ENCODE measurements around the gene RPS6KA6. TPM values are rescaled to one million over a fixed set of nuclear protein-coding genes. Genes with fewer than 3 reads are reported as not detected.

The RPS6KA6 gene
- total and polyA plus RNA-seq, 12 donors = 0.91 to 6.3 (median 4.3) TPM

- Histone ChIP-seq H3K36me3 (replicated peaks in 1 of 2) (no peaks in the 10 kb centered on the region), H3K27ac (no peak overlapping the region), H3K4me3 (no peak overlapping the region), H3K9me3 (replicated peaks in 1 of 3) (no peaks in the 10 kb centered on the region), H3K27me3 (peaks cover 9% of the 10 kb centered on the region), H3K4me1 (replicated peaks in 1 of 2) (no peaks in the 10 kb centered on the region)
- 20 to 52% (median 40%) methylated on average over 1 of the region's 1 CpG for WGBS, 4 donors
- no peak for DNase-seq
- intact Hi-C loops (cut with DNase I) = no loop called here
- TF ChIP-seq CTCF (IDR thresholded peaks at IDR 0.05) = no peak
- TF ChIP-seq POLR2A (IDR thresholded peaks at IDR 0.05) = no peak
These were observed 31.6 kb upstream of the RPS6KA6 start for GRCh38 chrX:84219551-84219950.

- Histone ChIP-seq H3K9me3 (replicated peaks in 1 of 3) (no peaks in the 10 kb centered on the region), H3K4me3 (no peak overlapping the region), H3K36me3 (replicated peaks in 1 of 2) (no peaks in the 10 kb centered on the region), H3K27me3 (peaks cover 9% of the 10 kb centered on the region), H3K27ac (no peak overlapping the region), H3K4me1 (replicated peaks in 1 of 2) (no peaks in the 10 kb centered on the region)
- intact Hi-C loops (cut with DNase I) = no loop called here
- no peak for TF ChIP-seq POLR2A (IDR thresholded peaks at IDR 0.05)
- TF ChIP-seq CTCF (IDR thresholded peaks at IDR 0.05) = no peak
- WGBS, 4 donors = 66 to 79% (median 73%) methylated on average over 1 of the region's 1 CpG
- DNase-seq = no peak
These were observed 30.7 kb upstream of the RPS6KA6 start for GRCh38 chrX:84218726-84219125.

- Histone ChIP-seq H3K4me1 (replicated peaks in 1 of 2) (no peaks in the 10 kb centered on the region), H3K27me3 (peaks cover 9% of the 10 kb centered on the region), H3K4me3 (no peak overlapping the region), H3K36me3 (replicated peaks in 1 of 2) (no peaks in the 10 kb centered on the region), H3K27ac (no peak overlapping the region), H3K9me3 (replicated peaks in 1 of 3) (no peaks in the 10 kb centered on the region)
- TF ChIP-seq CTCF (IDR thresholded peaks at IDR 0.05) (no peak), POLR2A (IDR thresholded peaks at IDR 0.05) (no peak)
- WGBS, 4 donors = 36 to 52% (median 41%) methylated on average over 2 of the region's 2 CpGs
- DNase-seq = no peak
- intact Hi-C loops (cut with DNase I) = no loop called here
These were observed 28.9 kb upstream of the RPS6KA6 start for GRCh38 chrX:84216881-84217280.

GRCh38 chrX:84216406-84216805 is 28.4 kb upstream of the RPS6KA6 start:
- 61 to 82% (median 72%) methylated on average over 5 of the region's 5 CpGs for WGBS, 4 donors
- TF ChIP-seq POLR2A (IDR thresholded peaks at IDR 0.05) (no peak), CTCF (IDR thresholded peaks at IDR 0.05) (no peak)
- intact Hi-C loops (cut with DNase I) = no loop called here
- no peak overlapping the region for H3K4me3 ChIP-seq
- no peaks in the 10 kb centered on the region for H3K36me3 ChIP-seq (replicated peaks in 1 of 2)
- H3K9me3 ChIP-seq (replicated peaks in 1 of 3) = no peaks in the 10 kb centered on the region
- H3K4me1 ChIP-seq (replicated peaks in 1 of 2) = no peaks in the 10 kb centered on the region
- H3K27ac ChIP-seq = no peak overlapping the region
- no peak for DNase-seq
- peaks cover 9% of the 10 kb centered on the region for H3K27me3 ChIP-seq
